ENCODE measurements around the gene SPINK6.

The SPINK6 gene

GRCh38 chr5:148202531-148203203 is at the start of gene SPINK6:
Gene SPINK6, plus strand, starts transcription at chr5:148203042. Its CDS starts 55 bp downstream, at chr5:148203097.
- FAIRE-seq: no peak

GRCh38 chr5:148156609-148157008 is 46.2 kb upstream of the SPINK6 start:
- no peak for FAIRE-seq

GRCh38 chr5:148162038-148162437 is 40.8 kb upstream of the SPINK6 start:
- FAIRE-seq: no peak

- FAIRE-seq: no peak
Observed at GRCh38 chr5:148163345-148163744, 39.5 kb upstream of the SPINK6 start.

GRCh38 chr5:148166550-148167283 is 36.1 kb upstream of the SPINK6 start:
- FAIRE-seq: no peak

GRCh38 chr5:148168246-148168645 is 34.6 kb upstream of the SPINK6 start, which contains the start of gene SPINK14:
Gene SPINK14, plus strand, starts transcription at chr5:148168546. Its CDS starts 1,187 bp downstream, at chr5:148169733.
- FAIRE-seq: no peak

GRCh38 chr5:148172377-148172776 is 30.5 kb upstream of the SPINK6 start:
- no peak for FAIRE-seq

GRCh38 chr5:148176480-148176879 is 26.4 kb upstream of the SPINK6 start:
- no peak for FAIRE-seq

- no peak for FAIRE-seq
Observed at GRCh38 chr5:148177207-148177606, 25.6 kb upstream of the SPINK6 start.

- peak; percentile 78 for FAIRE-seq
Observed at GRCh38 chr5:148179234-148179824, 23.5 kb upstream of the SPINK6 start.

GRCh38 chr5:148186248-148187003 is 16.4 kb upstream of the SPINK6 start:
- FAIRE-seq: no peak

- no peak for FAIRE-seq
Observed at GRCh38 chr5:148191010-148191409, 11.8 kb upstream of the SPINK6 start.

- FAIRE-seq: no peak
Observed at GRCh38 chr5:148193202-148193601, 9.6 kb upstream of the SPINK6 start.

GRCh38 chr5:148201151-148201550 is 1.7 kb upstream of the SPINK6 start:
- no peak for FAIRE-seq

- no peak for FAIRE-seq
Observed at GRCh38 chr5:148205044-148205806, 2.4 kb downstream of the SPINK6 start.

- no peak for FAIRE-seq
Observed at GRCh38 chr5:148205865-148206264, 3.0 kb downstream of the SPINK6 start.

GRCh38 chr5:148206620-148207019 is 3.8 kb downstream of the SPINK6 start:
- FAIRE-seq: no peak

GRCh38 chr5:148208226-148208625 is 5.4 kb downstream of the SPINK6 start:
- no peak for FAIRE-seq

- FAIRE-seq: no peak
Observed at GRCh38 chr5:148209151-148209770, 6.4 kb downstream of the SPINK6 start.

GRCh38 chr5:148214665-148215185 is 11.9 kb downstream of the SPINK6 start:
- FAIRE-seq: no peak

- FAIRE-seq: no peak
Observed at GRCh38 chr5:148221508-148221907, 18.7 kb downstream of the SPINK6 start.

Measured in TTC549 (cell line).